Suppressor macrophage treated with lipopolysaccharide for 1 hour (primary cell): ENCODE measurements around the gene CTXN1.
A peak's percentile ranks its signal among the peaks of the same experiment; 100 is the strongest.

Experiments
- DNase-seq, 3 donors: peaks; one replicate each; pipeline ENCODE4 v3.0.0-alpha.2; 2020 to 2022

CTXN1 gene

DNA sequence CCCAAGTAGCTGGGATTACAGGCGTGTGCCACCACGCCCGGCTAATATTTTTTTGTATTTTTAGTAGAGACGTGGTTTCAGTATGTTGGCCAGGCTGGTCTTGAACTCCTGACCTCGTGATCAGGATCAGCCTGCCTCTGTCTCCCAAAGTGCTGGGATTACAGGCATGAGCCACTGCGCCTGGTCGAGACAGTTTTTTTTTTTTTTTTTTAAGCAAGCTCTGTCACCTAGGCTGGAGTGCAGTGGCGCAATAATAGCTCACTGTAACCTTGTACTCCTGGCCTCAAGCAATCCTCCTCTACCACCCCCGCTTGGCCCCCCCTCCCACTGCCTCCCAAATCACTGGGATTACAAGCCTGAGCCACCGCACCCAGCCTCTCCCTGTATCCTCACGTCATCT is 28.6 kb downstream of the CTXN1 start:
- DNase-seq, result no peak

DNA sequence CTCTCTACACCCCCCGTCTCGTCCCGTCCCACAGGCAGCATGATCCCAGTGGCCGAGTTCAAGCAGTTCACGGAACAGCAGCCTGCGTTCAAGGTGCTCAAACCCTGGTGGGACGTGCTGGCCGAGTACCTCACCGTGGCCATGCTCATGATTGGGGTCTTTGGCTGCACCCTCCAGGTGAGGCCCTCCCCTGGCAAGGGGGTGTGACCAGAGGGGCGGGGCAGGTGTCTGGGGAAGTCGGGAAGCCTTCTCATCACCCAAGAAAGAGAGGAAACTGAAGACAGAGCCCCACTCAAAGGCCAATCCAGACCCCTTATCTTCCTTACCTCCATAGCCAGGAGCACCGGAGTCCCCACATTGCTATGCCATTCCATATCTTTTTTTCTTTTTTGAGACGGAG is 30.4 kb downstream of the CTXN1 start:
- no peak for DNase-seq

DNA sequence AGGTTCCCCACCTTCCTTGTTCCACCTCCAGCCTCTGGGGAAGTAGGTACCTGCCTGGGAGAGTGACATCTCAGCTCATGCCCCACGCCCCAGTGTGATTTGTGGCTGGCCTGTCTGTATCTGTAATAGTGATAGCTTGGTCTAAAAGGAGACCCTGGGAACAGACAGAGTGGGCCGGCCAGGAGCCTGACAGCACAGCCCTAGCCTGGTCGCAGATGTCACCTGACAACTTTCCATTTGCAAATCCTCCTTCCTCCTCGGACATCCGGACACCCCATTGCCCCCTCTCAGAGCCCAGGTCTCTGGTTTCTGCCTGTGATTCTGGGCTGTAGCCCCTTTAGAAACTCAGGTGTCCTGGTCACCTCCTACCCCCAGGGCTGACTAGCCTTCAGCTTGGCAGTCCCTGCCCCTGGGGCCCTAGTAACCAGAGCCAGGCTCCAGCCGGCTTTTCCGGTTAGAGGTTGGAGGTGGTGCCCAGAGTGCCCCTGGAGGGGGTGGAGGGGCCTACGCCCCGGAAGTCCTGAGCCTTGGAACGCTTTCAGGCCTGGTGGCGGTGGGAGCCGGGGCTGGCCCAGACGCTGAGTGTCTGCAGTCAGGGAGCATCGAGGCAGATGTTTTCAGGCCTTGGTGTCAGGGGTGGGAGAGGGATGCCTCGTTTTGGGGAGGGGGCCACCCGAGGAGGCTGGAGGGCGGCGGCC is 31.2 kb downstream of the CTXN1 start:
- no peak for DNase-seq

DNA sequence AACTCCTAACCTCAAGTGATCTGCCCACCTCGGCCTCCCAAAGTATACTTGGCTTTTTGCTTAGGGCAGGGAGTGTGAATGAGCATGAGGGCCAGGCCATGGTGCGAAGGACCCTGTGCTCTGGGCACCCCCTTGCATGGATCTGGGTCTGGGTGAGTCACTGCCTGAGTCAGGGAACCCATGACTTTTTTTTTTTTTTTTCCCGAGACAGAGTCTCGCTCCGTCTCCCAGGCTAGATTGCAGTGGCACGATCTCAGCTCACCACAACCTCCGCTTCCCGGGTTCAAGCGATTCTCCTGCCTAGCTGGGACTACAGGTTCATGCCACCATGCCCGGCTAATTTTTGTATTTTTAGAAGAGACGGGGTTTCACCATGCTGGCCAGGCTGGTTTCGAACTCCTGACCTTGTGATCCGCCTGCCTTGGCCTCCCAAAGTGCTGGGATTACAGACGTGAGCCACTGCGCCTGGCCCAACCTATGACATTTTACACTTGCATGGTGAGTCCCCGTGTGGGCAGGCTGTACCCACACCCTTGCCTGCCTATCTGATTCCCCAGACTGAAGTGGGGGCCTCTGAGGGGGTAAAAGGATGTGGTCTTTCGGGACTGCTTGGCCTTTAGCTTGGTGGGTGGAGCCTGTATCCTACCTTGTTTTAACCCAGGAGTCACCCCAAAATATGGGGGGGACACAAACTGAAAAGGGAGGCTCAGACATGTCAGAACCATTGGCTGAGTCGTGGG is 32.4 kb downstream of the CTXN1 start:
- DNase-seq, result peak; percentile 52 to 64 (median 56)

DNA sequence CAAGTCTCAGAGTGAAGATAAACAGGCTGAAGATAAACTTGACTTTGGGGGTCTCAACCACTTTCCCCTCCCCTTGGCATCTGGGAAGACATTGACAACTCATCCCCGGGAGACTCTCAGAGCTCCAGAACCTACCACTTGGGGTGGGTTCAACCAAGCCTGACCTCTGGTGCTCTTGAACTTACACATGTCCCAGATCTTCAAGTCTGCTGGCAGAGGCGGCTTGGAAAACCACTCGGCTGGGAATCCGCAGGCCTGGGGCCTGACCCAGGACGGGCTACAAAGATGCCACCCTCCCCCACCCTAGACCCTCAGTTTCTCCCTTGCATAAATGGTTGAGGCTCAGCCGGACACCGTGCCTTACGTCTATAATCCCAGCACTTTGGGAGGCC is 37.1 kb downstream of the CTXN1 start:
- DNase-seq, result no peak

DNA sequence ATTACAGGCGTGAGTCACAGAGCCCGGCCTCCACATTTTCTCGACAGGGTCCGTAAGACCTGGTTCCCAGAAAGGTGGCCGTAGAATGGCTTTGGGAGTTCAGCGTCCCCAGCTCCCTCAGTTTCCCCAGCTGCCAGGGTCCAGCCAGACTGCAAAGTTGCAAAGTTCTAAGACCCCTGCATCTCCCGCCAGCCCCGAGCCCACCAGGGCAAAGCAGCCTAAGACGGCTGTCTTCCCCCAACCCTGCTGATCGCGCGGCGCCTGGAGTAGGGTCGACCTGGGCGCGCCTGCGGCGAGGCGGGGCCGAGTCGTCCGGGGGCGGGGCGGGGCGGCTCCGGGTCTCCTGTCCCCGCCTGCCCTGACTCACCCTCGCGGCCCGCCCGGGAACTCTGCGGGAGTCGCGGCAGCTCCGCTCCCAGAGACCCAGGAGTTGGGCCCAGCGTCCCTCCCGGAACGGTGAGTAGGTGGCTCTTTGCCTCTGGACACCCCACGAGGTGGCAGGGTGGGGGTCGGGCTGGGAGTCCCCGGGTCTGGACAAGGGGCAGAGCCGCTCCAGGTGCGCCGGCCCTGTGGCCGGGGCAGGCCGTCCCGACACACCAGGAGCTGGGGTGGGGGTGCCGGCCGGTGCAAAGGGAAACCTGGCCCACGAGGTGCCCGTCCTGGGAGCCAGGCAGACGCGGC is 37.6 kb downstream of the CTXN1 start, which contains the start of gene LRRC8E:
LRRC8E (plus strand) TSS at position 366 of the 681 bp plus-strand sequence. CDS start 7,094 bp downstream, outside the sequence.
- DNase-seq, result peak; percentile 45 to 86 (median 66)

DNA sequence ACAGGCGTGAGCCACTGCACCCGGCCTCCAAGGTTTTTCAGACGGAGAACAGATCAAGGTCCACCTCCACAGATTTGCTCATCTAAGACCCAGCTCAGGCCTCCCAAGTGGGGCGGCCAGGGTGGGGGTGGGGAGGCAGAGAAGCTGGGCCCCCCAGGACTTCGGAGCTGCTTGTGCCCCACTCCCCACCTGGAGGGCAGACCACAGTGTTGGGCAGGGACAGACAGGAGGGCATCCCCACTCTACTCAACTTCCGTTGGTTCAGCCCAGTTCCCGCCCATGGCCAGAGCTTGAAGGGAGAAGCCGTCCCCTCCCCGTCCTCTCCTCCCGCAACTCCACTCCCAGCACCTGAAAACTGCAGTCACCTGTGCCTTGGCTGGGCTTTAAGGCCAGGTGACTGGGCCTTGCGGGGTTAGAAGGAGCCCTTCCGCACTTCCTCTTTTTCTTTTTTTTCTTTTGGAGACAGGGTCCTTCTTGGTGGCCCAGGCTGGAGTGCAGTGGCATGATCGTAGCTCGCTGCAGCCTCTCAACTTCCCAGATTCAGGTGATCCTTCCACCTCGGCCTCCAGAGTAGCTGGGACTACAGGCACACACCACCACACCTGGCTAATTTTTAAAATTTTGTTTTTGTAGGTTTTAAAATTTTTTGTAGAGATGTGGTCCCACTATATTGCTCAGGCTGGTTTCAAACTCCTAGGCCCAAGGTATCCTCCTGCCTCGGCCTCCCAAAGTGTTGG is 38.4 kb downstream of the CTXN1 start:
- no peak for DNase-seq

DNA sequence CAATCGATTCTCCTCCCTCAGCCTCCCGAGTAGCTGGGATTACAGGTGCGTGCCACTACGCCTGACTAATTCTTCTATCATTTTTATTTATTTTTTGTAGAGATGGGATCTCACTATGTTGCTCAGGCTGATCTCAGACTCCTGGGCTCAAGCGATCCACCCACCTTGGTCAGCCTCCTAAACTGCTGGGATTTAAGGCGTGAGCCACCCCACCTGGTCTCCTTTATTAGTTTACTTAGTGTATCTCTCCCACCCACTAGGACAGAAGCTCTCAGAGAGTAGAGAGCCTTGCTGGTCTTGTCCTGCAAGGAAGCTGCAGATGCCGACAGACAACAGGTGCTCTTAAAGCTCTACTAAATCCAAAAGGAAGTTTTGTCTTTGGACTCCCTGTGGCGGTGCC is 40.1 kb downstream of the CTXN1 start:
- DNase-seq, result no peak

DNA sequence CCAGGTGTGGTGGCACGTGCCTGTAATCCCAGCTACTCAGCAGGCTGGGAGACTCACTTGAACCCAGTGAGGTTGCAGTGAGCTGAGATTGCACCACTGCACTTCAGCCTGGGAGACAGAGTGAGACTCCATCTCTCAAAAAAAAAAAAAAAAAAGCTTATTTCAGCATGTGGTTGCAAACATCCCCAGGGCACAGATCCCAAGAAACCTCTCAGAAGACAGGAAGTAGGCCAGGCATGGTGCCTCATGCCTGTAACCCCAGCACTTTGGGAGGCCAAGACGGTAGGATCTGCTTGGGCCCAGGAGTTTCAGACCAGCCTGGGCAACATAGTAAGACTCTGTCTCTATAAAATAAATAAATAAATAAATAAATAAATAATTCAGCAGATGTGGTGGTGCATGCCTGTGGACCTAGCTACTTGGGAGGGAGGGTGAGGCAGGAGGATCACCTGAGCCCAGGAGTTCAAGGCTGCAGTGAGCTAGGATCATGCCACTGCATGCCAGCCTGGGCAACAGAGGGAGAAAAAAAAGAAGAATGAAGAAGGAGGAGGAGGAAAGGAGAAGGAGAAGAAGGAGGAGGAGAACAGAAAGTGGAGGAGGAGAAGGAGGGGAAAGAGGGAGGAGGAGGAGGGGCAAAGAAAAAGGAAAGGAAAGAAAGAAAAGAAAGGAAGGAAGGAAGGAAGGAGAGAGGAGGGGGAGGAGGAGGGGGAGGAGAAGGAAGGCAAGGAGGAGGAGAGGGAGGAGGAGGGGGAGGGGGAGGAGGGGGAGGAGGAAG is 42.0 kb downstream of the CTXN1 start:
- DNase-seq, result no peak

DNA sequence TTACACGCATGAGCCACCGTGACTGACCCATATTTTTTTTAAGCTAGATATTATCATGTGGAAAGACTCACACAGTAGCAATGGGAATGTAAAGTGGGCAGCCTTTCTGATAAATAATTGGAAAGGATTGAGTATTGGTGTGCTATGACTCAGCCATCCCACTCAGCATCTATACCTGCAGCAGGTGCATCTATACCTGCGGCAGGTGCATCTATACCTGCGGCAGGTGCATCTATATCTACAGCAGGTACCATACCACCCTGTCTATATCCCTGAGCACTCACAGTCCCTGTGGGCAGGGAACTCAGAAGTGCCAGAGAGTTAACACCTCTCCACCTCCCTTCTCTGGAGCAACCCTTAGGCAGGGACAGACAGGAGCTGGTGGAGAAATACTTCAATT is 42.8 kb downstream of the CTXN1 start:
- DNase-seq, result no peak

DNA sequence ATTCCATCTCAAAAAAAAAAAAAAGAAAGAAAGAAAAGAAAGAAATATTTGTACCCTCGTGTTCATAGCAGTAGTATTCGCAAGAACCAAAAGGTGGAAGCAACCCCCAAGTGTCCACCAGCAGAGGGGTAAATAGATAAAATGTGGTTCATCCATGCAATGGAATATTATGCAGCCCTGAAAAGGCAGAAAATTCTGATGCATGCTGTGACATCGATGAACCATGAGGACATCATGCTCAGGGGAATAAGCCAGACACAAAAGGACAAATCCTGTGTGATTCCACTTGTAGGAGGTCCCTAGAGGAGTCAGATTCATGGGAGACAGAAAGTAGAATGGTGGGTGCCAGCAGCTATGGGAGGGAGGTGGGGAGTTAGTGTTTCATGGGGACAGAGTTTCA is 44.0 kb downstream of the CTXN1 start:
- no peak for DNase-seq

DNA sequence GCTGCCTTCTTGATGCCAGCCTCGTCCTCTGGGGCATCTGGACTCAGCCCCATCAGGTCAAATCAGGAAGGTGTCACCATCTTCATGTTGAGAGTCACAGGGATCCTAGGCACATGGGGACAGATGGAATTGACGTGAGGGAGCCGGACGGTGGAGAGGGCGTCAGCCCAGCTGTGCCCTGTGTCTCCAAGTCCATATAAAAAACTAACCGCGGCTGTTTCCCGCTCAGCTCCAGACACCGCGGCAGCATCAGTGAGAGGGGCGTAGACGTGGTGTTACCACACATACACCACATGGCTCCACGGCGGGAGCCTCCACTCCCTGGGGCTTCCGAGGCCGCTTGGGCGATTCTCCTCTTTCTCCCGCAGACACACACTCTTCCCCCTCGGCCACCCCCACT is 46.1 kb downstream of the CTXN1 start:
- no peak for DNase-seq

DNA sequence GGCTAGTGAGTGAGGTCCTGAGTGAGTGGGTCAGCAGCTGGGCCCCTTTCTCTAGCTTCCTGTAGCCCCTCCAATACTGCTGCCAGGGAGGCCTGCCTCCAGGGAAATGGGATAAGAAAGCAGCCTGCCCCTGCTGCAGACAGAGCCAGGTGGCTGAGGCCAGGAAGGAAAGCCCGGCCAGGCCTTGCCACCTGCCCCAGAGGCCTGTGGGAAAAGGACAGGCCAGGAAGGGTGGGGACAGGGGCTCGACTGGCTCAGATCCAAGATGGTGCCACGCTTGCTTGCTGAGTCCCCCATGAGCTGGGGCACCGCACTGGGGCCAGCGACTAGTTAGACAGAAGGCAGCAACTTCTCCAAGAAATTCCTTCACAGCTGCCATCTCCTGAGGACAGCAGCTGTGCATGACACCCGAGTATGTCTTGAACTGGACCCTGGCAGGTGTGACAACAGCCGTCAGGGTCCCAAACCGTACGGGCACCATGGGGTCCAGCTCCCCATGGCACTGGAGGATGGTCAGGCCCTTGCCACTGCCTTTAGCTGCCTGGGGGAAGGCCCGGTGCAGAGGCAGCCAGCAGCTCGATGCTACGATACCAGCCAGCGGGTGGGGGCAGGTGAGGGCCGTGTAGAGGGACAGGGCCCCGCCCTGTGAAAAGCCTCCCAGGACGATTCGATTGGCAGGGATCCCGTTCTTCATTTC is 46.7 kb downstream of the CTXN1 start:
- DNase-seq, result no peak

DNA sequence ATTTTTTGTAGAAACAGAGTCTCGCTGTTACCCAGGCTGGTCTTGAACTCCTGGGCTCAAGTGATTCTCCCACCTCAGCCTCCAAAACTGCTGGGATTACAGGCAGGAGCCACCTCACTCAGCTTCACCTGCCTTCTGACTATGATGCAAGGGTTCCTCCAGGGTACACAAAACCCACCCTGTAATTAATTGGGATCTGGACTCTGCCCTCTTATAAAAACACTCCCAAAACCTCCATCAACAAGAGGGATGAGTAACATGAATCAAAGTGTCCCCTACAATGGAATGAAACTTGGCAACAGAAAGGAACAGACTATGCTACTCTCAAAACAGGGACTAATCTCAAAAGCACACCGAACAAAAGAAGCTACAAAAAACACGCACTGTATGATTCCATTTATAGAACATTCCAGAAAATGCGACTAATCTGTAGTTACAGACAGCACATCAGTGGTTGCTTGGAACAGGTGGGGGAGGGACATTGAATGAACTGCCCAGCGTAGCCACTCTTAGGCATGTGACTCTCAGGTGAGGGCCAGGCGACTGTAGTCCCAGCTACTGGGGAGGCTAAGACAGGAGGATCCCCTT is 48.6 kb downstream of the CTXN1 start:
- DNase-seq, result no peak

DNA sequence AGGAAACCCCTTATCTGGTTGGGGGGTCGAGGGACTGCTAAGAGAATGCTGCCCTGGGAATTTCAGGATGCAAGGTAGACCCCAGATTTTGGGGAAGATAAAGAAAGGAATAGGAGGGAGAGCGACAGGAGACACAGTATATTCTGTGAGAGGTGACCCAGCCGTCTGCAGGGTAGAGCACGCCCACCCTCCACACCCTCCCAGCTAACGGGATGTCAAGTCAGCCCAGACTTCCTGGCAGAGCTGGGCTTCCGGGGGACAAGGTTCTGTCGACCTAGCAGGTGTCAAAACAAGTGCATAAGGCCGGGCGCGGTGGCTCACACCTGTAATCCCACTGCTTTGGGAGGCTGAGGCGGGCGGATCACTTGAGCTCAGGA is 51.0 kb downstream of the CTXN1 start:
- no peak for DNase-seq
